ES-I3 (cell line): ENCODE results near the gene TJP2.

Experiments used
- H3K36me3 ChIP-seq: 2 replicates; pipeline ENCODE4 v1.6.1; 2013; ENCODE audit warnings: mild to moderate bottlenecking, low read length, control low read depth, moderate library complexity; ENCODE audit not compliant: insufficient read depth
- H3K4me1 ChIP-seq: 2 replicates; pipeline ENCODE4 v1.6.1; 2013; ENCODE audit warnings: mild to moderate bottlenecking, control low read depth, low read length; ENCODE audit not compliant: insufficient read depth
- H3K9ac ChIP-seq: 2 replicates; pipeline ENCODE4 v1.6.1; 2013; ENCODE audit warnings: low read depth, mild to moderate bottlenecking, low read length, moderate library complexity
- H3K9me3 ChIP-seq: 2 replicates; pipeline ENCODE4 v1.6.1; 2013; ENCODE audit warnings: mild to moderate bottlenecking, low read length, moderate library complexity; ENCODE audit not compliant: control insufficient read depth, insufficient read depth

Gene TJP2

DNA sequence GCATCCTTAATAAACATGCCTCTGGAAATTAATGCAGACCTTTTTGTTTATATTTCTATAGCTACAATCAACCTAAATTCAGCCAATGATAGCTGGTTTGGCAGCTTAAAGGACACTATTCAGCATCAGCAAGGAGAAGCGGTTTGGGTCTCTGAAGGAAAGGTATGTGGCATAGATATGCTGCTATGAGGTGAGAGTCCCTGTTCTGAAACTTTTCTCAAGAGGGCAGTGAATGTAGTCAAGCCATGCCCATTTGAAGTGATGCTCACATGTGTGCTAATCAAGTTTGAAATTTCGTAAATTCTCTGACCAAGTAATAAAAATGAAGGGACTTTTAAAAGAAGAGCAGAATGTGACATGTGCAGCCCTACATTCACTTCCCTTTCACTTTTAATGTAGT, 72.6 kb downstream of the TJP2 start:
- Histone ChIP-seq H3K9me3 (no peaks in the 10 kb centered on the region), H3K36me3 (peaks cover 15% of the 10 kb centered on the region), H3K9ac (no peak overlapping the region), H3K4me1 (no peaks in the 10 kb centered on the region)

DNA sequence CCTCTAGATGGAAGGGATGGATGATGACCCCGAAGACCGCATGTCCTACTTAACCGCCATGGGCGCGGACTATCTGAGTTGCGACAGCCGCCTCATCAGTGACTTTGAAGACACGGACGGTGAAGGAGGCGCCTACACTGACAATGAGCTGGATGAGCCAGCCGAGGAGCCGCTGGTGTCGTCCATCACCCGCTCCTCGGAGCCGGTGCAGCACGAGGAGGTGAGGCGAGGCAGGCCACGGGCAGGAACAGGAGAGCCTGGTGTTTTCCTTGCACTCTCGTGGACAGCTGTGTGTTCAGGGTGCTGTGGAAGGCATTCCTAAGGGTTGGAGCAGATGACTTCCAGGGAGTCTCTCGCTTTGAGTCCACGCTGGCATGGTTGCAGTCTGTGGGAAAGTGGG, 73.9 kb downstream of the TJP2 start:
- Histone ChIP-seq H3K9me3 (no peaks in the 10 kb centered on the region), H3K4me1 (no peaks in the 10 kb centered on the region), H3K36me3 (peaks cover 23% of the 10 kb centered on the region), H3K9ac (no peak overlapping the region)

DNA sequence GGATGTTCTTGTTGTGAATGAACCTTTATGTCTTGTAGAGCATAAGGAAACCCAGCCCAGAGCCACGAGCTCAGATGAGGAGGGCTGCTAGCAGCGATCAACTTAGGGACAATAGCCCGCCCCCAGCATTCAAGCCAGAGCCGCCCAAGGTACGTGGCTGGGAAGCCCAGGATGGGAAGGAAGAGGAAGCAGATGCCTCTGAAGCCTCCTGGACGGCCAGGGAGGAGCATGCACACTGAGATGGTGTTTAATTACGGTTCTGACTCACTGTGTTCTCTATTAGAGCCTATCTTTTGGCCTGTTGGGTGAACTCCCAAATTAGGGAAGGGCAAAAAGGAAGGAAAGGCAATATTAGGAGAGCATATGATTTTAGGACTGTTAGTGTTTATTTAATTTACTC, 75.3 kb downstream of the TJP2 start:
- H3K9ac ChIP-seq: no peak overlapping the region
- H3K36me3 ChIP-seq: peaks cover 25% of the 10 kb centered on the region
- H3K4me1 ChIP-seq: no peaks in the 10 kb centered on the region
- H3K9me3 ChIP-seq: no peaks in the 10 kb centered on the region

DNA sequence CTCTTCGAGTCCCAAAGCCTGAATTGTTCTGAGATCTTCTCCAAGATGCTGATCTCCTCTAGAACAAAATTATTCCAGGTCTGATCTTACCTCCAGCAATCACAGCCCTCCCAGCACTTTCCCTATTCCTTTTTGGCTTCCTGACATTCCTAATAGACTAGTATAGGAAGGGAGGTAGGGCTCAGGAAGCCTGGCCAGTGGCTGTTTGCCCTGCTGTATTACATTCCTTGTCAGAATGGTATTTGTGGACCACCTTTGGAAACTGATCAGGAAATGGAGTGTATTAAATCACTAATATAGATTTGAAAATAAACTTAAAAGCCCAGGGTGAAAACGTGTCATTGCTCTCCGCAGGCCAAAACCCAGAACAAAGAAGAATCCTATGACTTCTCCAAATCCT, 76.6 kb downstream of the TJP2 start:
- Histone ChIP-seq H3K36me3 (peaks cover 25% of the 10 kb centered on the region), H3K4me1 (no peaks in the 10 kb centered on the region), H3K9ac (no peak overlapping the region), H3K9me3 (no peaks in the 10 kb centered on the region)

DNA sequence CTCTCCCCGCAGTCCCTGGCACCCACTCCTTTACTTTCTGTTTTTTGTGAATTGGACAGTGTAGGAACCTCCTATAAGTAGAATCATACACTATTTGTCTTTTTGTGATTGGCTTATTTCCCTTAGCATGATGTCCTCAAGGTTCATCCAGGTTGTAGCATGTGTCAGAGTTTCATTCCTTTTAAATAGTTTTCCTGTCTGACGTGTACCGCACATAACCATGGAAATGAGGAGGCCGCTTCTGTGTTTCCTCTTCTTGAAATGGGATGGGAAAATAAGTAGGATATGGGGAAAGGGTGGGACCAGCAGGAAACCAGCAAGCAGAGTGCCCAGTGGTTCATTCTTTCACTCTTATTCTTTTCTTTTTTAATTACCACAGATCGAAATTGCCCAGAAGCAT, 78.4 kb downstream of the TJP2 start:
- peaks cover 18% of the 10 kb centered on the region for H3K36me3 ChIP-seq
- H3K4me1 ChIP-seq: no peaks in the 10 kb centered on the region
- H3K9me3 ChIP-seq: no peaks in the 10 kb centered on the region
- H3K9ac ChIP-seq: no peak overlapping the region

DNA sequence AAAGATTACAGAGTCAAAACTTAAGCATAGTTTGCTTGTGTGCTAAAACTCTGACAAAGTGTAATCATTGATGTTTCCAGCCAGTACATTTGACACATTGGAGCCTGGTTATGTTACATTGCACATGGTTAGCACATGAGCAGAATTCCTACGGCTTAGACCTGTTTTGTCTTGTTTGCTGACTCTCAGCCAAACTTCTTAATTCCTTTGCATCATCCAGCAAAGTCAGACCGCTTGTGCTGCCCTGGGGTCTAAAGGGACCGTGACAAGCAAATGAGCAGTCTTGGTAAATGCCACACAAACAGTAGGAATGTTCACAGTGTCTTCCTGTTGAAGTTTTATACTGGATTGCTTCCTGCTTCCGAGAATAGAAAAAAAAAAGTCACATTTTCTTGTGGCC, 79.0 kb downstream of the TJP2 start:
- Histone ChIP-seq H3K4me1 (no peaks in the 10 kb centered on the region), H3K9ac (no peak overlapping the region), H3K9me3 (no peaks in the 10 kb centered on the region), H3K36me3 (peaks cover 18% of the 10 kb centered on the region)

DNA sequence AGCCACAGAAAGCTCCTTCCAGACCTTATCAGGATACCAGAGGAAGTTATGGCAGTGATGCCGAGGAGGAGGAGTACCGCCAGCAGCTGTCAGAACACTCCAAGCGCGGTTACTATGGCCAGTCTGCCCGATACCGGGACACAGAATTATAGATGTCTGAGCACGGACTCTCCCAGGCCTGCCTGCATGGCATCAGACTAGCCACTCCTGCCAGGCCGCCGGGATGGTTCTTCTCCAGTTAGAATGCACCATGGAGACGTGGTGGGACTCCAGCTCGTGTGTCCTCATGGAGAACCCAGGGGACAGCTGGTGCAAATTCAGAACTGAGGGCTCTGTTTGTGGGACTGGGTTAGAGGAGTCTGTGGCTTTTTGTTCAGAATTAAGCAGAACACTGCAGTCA, 80.1 kb downstream of the TJP2 start:
- H3K4me1 ChIP-seq: no peaks in the 10 kb centered on the region
- no peak overlapping the region for H3K9ac ChIP-seq
- no peaks in the 10 kb centered on the region for H3K9me3 ChIP-seq
- H3K36me3 ChIP-seq: peaks cover 18% of the 10 kb centered on the region

DNA sequence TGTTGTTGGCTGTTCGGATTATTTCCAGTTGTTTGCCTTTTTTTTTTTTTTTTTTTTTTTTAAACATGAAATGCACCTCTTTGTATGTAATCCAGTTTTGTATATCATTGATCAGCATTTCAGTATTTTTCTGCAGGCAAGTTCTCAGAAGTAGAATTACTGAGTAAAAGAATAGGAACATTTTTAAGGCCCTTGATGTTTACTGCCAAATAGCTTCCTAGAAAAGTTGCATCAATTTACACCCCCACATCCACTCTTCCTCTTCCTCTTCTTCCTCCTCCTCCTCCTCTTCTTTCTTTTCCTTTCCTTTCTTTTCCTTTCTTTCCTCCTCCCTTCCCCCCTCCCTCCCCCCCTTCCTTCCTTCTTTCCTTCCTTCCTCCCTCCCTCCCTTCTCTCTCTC, 81.5 kb downstream of the TJP2 start:
- Histone ChIP-seq H3K36me3 (peaks cover 14% of the 10 kb centered on the region), H3K9me3 (no peaks in the 10 kb centered on the region), H3K9ac (no peak overlapping the region), H3K4me1 (no peaks in the 10 kb centered on the region; the same call in 1 of the 2 replicates)

DNA sequence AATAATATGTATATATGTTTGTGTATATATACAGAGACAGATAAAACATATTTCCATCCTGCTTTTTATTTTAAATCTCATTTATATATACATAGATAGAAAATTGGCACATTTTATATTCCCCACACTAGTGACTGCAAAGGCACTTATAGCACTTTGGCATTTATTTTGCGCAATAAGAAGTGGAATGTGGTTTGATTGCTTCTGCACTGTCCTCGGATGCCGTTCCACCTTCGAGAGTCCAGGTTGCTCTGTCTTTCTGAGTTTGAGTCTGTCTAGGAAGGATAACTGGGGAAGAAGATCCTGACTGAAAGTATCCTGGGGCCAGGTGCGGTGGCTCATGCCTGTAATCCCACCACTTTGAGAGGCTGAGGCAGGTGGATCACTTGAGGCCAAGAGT, 84.5 kb downstream of the TJP2 start:
- Histone ChIP-seq H3K9me3 (no peaks in the 10 kb centered on the region), H3K9ac (no peak overlapping the region), H3K36me3 (no peaks in the 10 kb centered on the region), H3K4me1 (no peaks in the 10 kb centered on the region; the same call in 1 of the 2 replicates)

DNA sequence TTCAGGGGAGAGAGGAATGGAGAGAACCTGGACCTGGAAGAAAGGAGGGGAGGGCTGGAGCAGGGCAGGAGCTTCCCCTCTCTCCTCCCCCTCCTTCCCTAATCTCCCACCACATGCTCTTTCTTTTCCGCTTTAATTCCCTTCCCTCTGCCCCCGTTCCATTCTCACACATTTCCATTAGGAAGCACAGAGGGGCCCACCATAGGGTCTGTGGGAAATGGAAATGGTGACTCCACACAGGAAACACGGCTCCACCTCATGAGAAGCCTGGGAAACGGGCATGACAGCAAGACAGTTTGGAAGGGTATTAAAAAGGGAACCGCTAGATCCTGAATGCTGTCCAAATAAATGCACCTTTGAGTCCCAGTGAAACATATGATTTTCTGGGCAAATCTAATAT, 86.1 kb downstream of the TJP2 start:
- Histone ChIP-seq H3K4me1 (peaks cover 6% of the 10 kb centered on the region; the same call in 1 of the 2 replicates), H3K9ac (no peak overlapping the region), H3K9me3 (no peaks in the 10 kb centered on the region), H3K36me3 (no peaks in the 10 kb centered on the region)

DNA sequence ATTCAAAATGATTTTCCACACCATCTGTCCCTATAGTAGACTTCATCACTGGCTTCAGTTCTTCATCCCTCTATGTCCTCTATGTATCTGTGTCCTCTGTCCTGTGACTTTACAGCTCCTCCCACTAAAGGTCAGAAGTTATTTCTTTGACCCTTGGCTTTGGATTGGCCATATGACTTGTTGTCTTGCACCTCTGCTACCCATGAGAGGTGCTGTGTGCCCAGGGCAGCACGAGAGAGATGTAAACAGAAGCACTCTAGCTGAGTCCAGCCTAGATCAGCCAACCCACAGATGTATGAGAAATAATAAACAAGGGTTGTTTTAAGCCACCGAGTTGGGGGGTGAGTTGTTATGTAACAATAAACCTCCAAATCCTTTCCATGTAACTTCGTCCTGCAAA, 87.6 kb downstream of the TJP2 start:
- peaks cover 15% of the 10 kb centered on the region; the same call in 1 of the 2 replicates for H3K4me1 ChIP-seq
- no peaks in the 10 kb centered on the region for H3K9me3 ChIP-seq
- no peaks in the 10 kb centered on the region for H3K36me3 ChIP-seq
- H3K9ac ChIP-seq: no peak overlapping the region

DNA sequence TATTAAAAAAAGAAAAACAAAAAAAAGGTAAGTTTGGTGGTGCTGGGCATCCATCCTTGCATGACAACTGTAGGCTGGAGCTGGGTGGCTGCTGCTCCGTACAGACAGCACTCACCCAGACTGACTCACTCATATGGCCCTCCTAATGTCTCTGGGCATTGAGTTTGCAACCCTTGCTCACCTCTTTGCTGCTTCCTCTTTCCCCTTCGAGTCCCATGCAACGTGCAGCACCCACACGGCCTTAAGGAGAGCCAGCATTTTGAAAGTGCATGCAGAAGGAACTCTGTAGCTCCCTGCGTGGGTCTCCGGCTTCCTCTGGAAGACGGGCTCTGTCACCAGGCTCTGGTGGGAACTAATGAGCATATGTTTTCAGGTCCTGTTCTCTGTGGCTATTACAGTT, 90.4 kb downstream of the TJP2 start:
- H3K9ac ChIP-seq: no peak overlapping the region

DNA sequence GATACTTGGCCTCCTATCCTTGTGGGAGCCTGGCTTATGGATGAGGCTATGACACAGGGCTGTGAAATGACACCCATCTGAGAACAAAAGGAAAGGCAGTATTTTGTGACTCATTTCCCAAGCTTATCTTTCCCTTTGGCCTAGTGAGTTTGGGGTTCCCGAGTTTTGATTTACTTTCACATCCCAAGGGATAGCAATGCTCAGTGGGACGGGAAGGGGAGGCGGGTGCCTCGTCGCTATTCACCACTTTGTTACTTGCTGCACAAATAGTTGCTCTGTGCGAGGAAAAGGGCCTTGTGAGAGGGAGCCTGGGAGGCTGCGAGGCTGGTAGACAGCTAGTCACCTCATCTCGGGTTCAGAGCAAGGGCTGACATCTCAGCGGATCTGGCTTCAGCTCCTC, 91.8 kb downstream of the TJP2 start:
- H3K9me3 ChIP-seq: peaks cover 2% of the 10 kb centered on the region; the same call in 1 of the 2 replicates
- H3K9ac ChIP-seq: no peak overlapping the region
- H3K36me3 ChIP-seq: no peaks in the 10 kb centered on the region
- H3K4me1 ChIP-seq: peaks cover 15% of the 10 kb centered on the region; the same call in 1 of the 2 replicates

More for the DNA sequence above, 90.4 kb downstream of the TJP2 start:
- H3K36me3 ChIP-seq: no peaks in the 10 kb centered on the region
- peaks cover 15% of the 10 kb centered on the region; the same call in 1 of the 2 replicates for H3K4me1 ChIP-seq
- H3K9me3 ChIP-seq: peaks cover 2% of the 10 kb centered on the region; the same call in 1 of the 2 replicates

DNA sequence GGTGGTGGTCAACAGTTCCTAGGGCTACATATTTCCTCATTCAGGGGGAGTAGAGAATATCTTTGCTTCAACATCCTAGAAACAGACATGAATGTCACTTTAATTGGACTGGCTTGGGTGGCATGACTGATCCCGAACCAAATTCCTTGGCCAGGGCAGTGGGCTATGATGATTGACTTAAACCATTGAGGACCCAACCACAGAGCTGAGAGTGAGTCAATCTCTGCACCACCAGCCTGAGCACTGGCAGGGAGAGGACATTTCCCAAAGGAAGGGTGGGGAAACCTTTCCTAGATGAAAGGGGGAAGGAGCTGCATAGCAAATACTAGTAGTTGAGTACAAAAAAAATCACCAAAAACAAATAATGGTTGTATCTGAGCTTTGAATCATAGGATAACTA, 98.1 kb downstream of the TJP2 start:
- H3K4me1 ChIP-seq: no peaks in the 10 kb centered on the region
- no peak overlapping the region for H3K9ac ChIP-seq
- H3K36me3 ChIP-seq: no peaks in the 10 kb centered on the region
- H3K9me3 ChIP-seq: peaks cover 2% of the 10 kb centered on the region; the same call in 1 of the 2 replicates

DNA sequence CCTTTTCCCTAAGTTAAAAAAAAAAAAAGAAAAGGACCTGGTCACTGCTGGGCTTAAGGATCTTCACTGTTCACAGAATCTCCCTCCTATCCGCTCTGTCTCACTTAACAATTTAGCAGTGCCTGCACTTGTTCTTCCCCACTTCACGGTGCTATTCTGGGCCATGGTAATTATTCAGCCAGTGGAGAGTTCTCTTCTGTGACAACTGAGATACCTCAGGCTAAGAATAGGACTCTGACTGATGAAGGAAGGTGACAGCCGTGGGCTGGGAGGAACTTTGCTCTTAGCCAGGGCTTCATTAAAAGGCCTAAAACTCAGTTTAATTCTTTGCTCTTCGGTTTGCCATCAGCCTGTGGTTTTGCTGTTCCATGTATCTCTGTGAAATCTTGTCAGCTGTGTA, 99.1 kb downstream of the TJP2 start:
- H3K4me1 ChIP-seq: no peaks in the 10 kb centered on the region
- H3K9ac ChIP-seq: no peak overlapping the region
- H3K9me3 ChIP-seq: peaks cover 2% of the 10 kb centered on the region; the same call in 1 of the 2 replicates

DNA sequence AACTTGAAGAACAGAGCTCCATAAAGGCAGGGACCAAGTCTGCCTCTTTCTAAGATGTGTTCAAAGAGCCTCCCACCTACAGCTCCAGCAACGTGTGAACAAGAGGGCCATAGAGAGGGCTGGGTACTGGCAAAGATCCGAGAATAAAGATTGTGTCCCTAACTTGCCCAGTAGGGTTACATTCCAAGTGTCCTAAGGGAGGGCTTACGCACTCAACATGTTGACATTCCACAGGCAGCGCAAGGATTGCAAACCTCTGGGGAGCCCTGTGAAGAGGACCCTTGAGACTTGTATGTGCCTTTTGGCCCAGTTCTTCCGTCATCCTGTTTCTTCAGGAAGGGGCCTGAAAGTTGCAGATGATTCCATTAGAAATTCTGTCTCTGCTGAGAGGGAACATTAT, 102.7 kb downstream of the TJP2 start:
- Histone ChIP-seq H3K4me1 (no peaks in the 10 kb centered on the region), H3K9ac (no peak overlapping the region)

More for the DNA sequence above, 99.1 kb downstream of the TJP2 start:
- H3K36me3 ChIP-seq: no peaks in the 10 kb centered on the region

More for the DNA sequence above, 102.7 kb downstream of the TJP2 start:
- H3K36me3 ChIP-seq: no peaks in the 10 kb centered on the region
- no peaks in the 10 kb centered on the region for H3K9me3 ChIP-seq
